HG03108 (cell line): Measurements from ENCODE around the gene TICAM1.
A peak's percentile ranks its signal among the peaks of the same experiment; 100 is the strongest.
"Not testable (repeated sequence)": the region's sequence is repeated elsewhere in the genome, so short reads cannot be mapped to it uniquely, and the experiment has no call there.

Experiments used
- ATAC-seq: cut with Tn5 transposase; IDR thresholded peaks from one replicate; pipeline ENCODE4 v1.9.1; 2021; ENCODE audit warnings: moderate library complexity; ENCODE audit not compliant: unreplicated experiment

The TICAM1 gene

DNA sequence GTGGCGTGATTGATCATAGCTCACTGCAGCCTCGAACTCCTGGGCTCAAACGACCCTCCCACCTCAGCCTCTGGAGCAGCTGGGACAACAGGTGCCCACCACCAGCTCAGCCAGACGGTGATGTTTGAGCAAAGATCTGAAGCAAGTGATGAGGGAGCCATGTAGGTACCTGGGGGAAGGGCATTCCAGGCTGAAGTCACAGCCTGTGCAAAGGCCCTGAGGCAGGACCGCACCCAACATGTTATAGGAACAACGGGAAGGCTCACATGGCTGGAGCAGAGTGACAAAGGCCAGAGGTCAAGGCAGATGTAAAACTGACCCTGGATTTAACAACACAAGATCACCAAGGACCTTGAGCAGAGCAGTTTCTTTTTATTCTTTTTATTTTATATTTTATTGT lies 25.1 kb downstream of the TICAM1 start:
- ATAC-seq, result no peak

DNA sequence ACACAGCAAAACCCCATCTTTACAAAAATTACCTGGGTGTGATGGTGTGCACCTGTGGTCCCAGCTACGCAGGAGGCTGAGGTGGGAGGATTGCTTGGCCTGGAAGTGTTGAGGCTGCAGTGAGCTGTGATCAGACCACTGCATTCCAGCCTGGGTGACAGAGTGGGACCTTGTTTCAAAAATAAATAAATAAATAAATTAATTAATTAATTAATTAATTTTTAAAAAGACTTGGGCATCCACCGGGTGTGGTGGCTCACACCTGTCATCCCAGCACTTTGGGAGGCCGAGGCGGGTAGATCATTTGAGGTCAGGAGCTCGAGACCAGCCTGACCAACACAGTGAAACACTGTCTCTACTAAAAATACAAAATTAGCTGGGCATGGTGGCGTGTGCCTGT lies 26.4 kb downstream of the TICAM1 start:
- ATAC-seq, result not testable (repeated sequence)

DNA sequence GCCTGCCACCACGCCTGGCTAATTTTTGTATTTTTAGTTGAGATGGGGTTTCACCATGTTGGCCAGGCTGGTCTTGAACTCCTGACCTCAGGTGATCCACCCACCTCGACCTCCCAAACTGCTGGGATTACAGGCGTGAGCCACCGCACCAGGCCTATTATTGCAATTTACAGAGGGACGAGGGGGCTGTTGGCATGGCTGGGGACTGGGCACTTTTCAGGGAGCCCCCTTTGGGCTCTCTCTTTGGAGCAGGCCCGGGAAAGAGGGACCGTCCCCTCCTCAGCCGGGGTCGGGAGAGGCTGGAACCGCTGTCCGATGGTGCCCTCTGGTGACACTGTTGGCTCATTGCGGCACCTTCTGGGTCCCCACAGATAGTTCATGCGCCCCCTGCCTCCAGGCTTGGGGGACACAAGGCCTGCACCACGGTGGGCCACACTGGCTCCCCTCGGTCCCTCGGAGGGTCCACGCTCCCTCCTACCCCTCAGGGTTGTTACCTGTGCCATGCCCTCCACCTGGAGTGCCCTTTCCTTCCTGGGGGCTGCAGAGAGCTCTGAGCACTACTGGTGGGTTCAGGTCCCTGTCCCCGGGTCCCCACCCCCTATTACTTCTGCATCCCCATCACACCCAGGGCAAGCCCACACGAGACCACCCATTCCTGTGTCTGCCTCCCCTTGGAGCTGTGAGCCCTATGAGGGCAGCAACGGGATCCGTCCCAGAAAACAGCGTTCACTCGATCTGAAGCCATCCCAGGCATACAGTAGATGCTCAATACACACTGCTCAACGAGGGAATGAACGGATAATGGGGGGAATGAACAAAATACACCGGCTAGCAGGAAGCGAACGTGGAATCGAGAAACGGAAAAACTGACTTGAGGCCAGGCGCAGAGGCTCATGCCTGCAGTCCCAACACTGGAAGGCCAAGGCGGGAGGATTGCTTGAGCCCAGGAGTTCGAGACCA lies 27.5 kb downstream of the TICAM1 start:
- ATAC-seq, result no peak

DNA sequence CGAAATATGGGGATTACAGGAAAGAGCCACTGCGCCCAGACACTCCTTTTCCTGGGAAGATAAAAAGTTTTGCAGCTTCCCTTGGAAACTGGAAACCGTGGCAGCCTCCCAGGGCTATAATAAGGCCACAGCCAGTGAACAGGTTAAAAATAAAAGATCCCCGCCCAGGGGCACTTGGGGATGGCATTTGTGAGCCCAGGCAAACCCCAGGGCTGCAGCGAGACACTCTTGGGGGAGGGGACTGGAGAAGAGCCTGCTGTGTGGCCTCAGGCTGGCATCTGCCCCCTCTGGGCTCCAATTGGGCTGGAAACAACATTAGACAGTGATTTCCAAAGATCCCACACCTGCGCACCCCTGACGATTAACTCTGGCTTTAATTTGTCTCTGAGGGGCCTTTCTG lies 28.8 kb downstream of the TICAM1 start:
- no peak for ATAC-seq

DNA sequence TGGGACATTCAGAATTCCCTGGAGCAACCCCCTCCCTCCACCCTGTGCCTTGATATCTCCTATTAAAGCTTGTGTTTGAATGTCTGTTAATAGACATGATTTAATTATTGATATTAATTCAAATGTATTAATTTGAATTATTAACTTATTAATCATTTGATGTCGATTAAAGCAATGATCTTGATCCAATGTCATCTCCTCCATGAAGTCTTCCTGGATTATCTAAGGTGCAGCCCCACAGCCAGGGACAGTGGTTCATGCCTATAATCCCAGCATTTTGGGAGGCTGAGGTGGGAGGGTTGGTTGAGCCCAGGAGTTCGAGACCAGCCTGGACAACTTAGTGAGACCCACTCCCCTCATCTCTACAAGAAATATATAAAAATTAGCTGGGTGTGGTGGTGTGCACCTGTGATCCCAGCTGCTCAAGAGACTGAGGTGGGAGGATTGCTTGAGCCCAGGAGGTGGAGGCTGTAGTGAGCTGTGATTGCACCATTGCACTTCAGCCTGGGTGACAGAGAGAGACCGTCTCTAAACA lies 30.4 kb downstream of the TICAM1 start:
- no peak for ATAC-seq

DNA sequence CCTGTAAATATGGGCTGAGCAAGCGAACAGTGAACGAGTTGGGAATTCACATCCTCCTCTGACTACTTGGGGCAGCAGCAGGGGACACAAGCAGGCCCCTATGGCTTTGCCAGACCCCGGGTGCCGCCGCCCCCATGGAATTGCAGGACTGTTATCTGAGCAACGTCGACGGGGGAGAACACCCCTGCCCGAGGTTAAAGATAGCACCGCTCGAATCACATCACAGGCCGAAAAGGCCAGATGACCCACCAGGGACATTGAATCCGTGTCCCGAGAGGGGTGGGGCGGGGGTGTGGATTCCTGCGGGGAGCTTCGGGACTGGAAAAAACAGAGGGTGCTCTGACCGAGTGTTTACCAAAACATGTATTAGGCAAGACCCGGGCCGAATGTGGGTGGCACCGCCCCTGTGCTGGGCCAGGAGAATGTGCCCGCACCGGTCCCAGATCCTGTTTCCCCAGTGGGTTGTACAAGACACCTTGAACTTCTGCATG lies 30.9 kb downstream of the TICAM1 start:
- no peak for ATAC-seq

DNA sequence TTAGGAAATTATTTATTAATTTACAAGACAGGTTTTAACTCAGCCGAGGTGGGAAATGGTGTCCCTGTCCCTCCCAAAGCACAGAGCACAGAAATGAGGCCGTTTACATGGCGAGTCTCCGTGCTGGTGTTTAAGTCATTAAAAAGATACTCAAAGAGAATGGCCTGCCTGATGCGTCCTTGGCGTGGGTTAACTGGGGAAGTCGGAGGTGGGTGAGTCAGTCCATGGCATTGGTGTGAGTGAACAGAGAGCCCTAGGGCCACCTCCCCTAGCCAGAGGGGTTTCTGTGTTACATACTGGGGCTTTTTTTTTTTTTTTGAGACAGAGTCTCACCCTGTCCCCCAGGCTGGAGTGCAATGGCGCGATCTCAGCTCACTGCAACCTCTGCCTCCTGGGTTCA lies 36.1 kb downstream of the TICAM1 start:
- ATAC-seq, result no peak

DNA sequence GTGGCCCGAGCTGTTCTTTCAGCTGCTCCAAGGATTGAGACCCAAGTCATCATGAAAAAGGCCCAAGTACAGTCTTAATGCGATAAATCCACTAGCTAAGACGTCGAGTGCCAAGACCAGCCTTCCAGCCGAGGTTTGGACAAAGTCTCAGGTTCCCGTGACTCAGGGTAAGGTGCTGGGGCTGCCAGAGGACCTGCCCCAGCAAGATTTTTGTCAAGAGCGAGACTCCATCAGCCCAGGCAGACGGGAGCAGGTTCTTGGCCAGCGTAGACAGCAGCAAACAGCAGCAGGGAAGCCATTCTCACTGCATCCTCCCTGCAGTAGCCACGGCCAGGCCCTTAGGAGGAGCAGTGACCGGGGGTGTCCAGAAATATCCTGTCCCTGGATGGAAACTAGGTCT lies 36.5 kb downstream of the TICAM1 start:
- no peak for ATAC-seq

DNA sequence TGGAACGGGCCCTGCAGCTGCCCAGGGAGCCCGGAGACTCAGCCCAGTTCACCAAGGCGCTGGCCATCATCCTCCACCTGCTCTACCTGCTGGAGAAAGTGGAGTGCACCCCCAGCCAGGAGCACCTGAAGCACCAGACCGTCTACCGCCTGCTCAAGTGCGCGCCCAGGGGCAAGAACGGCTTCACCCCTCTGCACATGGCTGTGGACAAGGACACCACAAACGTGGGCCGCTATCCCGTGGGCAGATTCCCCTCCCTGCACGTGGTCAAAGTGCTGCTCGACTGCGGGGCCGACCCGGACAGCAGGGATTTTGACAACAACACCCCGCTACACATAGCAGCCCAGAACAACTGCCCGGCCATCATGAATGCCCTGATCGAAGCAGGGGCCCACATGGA lies 38.2 kb downstream of the TICAM1 start:
- not testable (repeated sequence) for ATAC-seq

DNA sequence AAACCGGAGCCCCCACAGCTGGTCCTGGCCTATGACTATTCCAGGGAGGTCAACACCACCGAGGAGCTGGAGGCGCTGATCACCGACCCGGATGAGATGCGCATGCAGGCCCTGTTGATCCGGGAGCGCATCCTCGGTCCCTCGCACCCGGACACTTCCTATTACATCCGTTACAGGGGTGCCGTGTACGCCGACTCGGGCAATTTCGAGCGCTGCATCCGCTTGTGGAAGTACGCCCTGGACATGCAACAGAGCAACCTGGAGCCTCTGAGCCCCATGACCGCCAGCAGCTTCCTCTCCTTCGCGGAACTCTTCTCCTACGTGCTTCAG lies 38.7 kb downstream of the TICAM1 start:
- not testable (repeated sequence) for ATAC-seq

DNA sequence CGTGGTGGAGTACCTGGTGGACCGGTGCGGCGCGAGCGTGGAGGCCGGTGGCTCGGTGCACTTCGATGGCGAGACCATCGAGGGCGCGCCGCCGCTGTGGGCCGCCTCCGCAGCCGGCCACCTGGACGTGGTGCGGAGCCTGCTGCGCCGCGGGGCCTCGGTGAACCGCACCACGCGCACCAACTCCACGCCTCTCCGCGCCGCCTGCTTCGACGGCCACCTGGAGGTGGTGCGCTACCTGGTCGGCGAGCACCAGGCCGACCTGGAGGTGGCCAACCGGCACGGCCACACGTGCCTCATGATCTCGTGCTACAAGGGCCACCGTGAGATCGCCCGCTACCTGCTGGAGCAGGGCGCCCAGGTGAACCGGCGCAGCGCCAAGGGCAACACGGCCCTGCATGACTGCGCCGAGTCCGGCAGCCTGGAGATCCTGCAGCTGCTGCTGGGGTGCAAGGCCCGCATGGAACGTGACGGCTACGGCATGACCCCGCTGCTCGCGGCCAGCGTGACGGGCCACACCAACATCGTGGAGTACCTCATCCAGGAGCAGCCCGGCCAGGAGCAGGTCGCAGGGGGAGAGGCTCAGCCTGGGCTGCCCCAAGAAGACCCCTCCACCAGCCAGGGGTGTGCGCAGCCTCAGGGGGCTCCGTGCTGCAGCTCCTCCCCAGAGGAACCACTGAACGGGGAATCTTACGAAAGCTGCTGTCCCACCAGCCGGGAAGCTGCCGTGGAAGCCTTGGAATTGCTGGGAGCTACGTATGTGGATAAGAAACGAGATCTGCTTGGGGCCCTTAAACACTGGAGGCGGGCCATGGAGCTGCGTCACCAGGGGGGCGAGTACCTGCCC lies 39.3 kb downstream of the TICAM1 start:
- ATAC-seq, result not testable (repeated sequence)

DNA sequence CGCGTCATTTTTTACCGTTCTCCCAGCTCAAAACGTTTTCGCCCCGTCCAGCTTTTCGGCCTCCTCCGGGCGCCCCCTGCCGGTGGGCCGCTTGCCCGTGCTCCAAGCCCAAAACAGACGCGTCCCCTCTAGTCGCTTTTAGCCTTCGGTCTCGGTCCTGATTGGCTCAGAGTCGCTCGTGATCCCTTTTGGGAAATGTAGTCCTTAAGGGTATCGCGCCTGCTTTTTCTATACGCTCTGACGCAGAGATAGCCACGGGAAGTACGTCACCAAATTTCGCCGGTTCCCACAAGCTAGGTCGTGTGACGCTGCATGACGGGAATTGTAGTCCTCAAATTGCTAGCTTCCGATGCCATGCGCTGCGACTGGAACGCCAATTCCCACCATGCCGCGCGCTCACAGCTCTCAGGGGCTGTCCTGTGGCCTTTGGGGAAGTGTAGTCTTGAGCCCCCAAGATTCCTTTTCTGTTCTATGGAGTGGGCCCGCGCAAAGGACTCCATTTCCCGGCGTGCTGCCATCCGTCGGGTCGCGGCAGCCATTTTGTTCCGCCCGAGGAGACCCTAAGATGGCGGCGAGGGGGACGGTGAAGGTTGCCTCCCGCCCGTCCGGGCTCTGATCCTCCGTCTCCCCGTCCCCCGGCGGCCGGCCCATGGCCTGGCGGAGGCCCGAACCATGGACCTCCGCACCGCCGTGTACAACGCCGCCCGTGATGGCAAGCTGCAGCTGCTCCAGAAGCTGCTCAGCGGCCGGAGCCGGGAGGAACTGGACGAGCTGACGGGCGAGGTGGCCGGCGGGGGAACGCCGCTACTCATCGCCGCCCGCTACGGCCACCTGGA lies 40.1 kb downstream of the TICAM1 start, which contains the start of gene FEM1A:
TSS of gene FEM1A (plus strand) at position 552 of the 836 bp plus-strand sequence. CDS start at position 673, 121 bp downstream.
- peak; percentile 93 for ATAC-seq

DNA sequence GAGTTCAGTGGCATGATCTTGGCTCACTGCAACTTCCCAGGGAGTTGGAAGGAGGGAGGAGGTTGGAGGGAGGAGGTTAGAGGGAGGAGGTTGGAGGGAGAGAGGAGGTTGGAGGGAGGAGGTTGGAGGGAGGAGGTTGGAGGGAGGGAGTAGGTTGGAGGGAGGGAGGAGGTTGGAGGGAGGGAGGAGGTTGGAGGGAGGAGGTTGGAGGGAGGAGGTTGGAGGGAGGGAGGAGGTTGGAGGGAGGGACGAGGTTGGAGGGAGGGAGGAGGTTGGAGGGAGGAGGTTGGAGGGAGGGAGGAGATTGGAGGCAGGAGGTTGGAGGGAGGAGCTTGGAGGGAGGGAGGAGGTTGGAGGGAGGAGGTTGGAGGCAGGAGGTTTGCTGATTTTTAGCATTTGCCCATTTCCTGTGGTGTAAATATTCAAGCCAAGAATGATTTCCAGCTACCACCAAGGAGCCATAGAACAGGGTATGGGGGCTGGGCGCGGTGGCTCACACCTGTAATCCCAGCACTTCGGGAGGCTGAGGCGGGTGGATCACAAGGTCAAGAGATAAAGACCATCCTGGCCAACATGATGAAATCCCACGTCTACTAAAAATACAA lies 45.0 kb downstream of the TICAM1 start:
- not testable (repeated sequence) for ATAC-seq

DNA sequence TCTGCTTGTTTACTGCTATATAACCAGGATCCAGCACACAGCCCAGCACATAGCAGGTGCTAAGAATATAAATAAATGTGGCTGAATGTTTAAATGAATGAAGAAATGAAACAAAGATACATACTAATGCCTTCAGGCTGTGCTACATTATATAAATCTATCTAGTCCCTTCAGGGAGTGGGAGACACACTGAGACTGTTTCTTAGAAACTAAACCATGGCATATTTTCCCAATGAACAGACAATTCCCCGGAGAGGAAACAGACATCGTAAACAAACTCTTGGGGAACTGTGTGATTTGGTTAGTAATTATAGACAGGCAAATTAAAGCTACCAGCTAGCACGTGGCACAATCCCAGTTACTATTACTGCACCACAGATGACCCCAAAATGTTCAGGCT lies 49.7 kb downstream of the TICAM1 start:
- no peak for ATAC-seq

DNA sequence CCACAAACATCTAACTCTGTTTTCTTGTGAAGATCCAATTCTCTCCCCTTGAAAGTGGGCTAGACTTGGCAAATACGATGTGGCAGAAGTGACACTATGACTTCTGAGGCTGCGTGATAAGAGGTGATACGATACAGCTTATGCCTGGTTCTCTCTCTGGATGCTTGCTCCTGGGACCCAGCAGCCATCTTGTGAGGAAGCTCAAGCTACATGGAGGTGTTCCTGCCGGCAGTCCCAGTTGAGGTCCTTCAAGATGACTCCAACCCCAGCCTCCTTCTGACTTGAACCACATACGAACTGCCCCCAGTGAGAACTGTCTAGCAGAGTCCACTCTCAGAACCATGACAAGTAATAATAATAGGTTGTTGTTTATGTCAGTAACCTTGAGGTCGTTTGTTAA lies 50.7 kb downstream of the TICAM1 start:
- no peak for ATAC-seq

DNA sequence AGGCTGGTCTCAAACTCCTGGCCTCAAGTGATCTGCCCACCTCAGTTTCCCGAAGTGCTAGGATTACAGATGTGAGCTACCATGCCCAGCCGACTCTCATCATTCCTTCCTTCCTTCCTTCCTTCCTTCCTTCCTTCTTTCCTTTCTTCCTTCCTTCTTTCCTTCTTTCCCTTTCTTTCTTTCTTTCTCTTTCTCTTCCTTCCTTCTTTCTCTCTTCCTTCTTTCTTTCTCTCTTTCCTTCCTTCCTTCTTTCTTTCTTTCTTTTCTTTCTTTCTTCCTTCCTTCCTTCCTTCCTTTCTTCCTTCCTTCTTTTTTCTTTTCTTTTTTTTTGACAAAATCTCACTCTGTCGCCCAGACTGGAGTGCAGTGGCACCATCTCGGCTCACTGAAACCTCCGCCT lies 53.4 kb downstream of the TICAM1 start:
- ATAC-seq, result not testable (repeated sequence)

DNA sequence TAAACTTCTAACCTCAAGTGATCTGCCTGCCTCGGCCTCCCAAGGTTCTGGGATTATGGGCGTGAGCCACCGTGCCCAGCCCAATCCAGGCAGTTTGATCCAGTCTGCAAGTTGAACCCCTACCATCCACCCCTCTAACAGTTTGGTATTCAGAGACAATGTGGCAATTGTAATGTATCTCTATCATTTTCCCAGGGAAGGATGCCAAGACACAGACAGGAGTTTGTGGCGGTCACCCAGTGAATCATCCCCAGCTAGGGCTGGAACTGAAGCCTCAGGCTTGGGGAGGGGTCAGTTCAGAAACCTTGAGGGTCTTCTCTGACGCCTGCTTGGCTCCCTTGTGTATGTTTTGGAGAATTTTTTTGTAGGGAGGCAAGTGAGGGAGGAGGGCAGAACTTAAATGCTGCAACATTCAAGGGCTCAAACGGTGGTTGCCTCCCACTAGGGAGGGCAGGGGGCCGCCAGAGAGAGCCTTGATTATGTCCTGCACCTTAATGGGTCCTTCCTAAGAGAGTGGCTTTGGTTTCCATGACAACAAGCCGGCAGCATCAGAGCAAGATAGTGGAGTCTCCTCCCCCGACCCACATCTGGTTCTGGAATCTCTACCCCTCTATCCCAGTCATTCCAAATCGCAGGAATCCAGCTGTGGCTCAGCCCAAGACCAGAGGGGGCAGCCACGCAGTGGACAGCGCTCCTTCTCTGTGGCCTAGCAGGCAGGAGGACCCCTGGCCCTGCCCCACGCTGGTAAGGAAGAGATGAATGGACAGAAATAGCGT lies 54.9 kb downstream of the TICAM1 start:
- ATAC-seq, result no peak

DNA sequence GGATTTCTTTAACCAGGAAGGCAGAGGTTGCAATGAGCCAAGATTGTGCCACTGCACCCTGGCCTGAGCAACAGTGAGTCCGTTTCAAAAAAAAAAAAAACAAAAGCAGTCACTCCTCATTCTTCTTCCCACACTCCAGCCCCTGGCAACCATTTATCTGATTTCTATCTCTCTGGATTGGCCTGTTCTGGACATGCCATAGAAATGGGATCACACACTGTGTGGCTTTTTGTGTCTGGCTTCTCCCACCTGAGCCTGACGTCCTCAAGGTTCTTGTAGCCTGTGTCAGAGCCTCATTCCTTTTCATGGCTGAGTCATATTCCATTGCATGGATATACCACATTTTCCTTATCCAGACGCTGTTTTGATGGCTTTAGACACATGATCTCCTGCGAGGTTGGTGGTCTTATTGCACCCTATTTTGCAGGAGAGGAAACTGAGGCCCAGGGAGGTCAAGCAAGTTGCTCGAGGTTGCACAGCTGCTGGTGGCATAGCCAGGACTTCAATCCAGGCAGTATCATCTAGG lies 55.8 kb downstream of the TICAM1 start:
- ATAC-seq, result no peak

DNA sequence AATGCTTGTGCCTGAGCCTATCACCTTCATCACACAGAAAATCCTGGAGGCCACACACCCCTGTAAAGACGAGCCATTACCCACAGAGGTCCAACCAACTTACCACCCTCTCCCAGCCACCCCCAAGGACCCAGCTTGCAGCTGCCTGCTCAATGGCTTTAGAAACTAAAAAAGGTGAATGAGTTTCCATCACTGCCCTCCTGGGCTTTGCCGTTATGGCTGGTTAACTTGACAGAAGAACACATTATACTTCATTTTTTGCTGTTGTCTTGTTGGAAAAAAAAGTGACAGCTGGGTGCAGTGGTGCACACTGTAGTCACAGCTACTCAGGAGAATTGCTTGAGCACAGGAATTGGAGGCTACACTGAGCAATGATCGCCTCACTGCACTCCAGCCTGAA lies 57.4 kb downstream of the TICAM1 start:
- no peak for ATAC-seq
